Activated CD8-positive, alpha-beta memory T cell treated with anti-CD3 and anti-CD28 coated beads, Interleukin-2, amount 10 ng/mL, durations not matched to agents 7 days and 5 days (primary cell): Measurements from ENCODE around the gene DHRS12. TPM values are rescaled to one million over a fixed set of nuclear protein-coding genes. Genes with fewer than 3 reads are reported as not detected.

Experiments used
- ATAC-seq: fragments of 150-1000 bp; cut with Tn5 transposase; one replicate; pipeline ENCODE4 v1.10.0; 2021; ENCODE audit warnings: moderate library complexity
- CTCF ChIA-PET: fragments of 350-600 bp; sonication (Branson Sonifier 250); formaldehyde crosslinking; loops from one replicate; lab custom pipeline; 2021; ENCODE audit warnings: antibody characterized with exemption; lab: Charles Lee
- DNase-seq: peaks from one replicate; pipeline ENCODE4 v3.0.0-alpha.2; 2020
- H3K27ac Mint-ChIP-seq: one replicate; pipeline ENCODE4 v1.8.0; 2021; ENCODE audit warnings: mild to moderate bottlenecking, mixed read lengths
- H3K27me3 Mint-ChIP-seq: one replicate; pipeline ENCODE4 v1.8.0; 2021; ENCODE audit warnings: mixed read lengths
- H3K36me3 Mint-ChIP-seq: one replicate; pipeline ENCODE4 v1.8.0; 2021; ENCODE audit warnings: mild to moderate bottlenecking, mixed read lengths
- H3K4me1 Mint-ChIP-seq: one replicate; pipeline ENCODE4 v1.8.0; 2021; ENCODE audit warnings: mixed read lengths
- H3K4me3 Mint-ChIP-seq: one replicate; pipeline ENCODE4 v1.8.0; 2021; ENCODE audit warnings: mild to moderate bottlenecking, moderate library complexity, mixed read lengths
- H3K9me3 Mint-ChIP-seq: one replicate; pipeline ENCODE4 v1.8.0; 2022; ENCODE audit warnings: low read depth, mixed read lengths
- total RNA-seq, 2 experiments: library from RNA; stranded (reverse); gene quantifications; one replicate each; pipeline ENCODE4 v1.2.3, GENCODE V29; 2021

Gene DHRS12
- total RNA-seq, 2 experiments from 2014 or later, result 6.0 to 6.6 TPM

GRCh38 chr13:51730927-51731326, 73.0 kb downstream of the DHRS12 start:
- no peak for ATAC-seq
- no peaks in the 10 kb centered on the region for H3K9me3 Mint-ChIP-seq
- CTCF ChIA-PET, result no interaction called here

GRCh38 chr13:51729866-51730553, 74.0 kb downstream of the DHRS12 start:
- CTCF ChIA-PET, result no interaction called here
- Mint-ChIP-seq H3K27me3 (no peaks in the 10 kb centered on the region), H3K4me1 (peaks cover 8% of the 10 kb centered on the region), H3K36me3 (peaks cover 13% of the 10 kb centered on the region), H3K27ac (no peak overlapping the region), H3K4me3 (no peak overlapping the region), H3K9me3 (no peaks in the 10 kb centered on the region)
- DNase-seq, result peak; percentile 56
- ATAC-seq, result peak; percentile 48

More at GRCh38 chr13:51730927-51731326, 73.0 kb downstream of the DHRS12 start:
- Mint-ChIP-seq H3K27ac (no peak overlapping the region), H3K4me1 (peaks cover 8% of the 10 kb centered on the region), H3K36me3 (peaks cover 12% of the 10 kb centered on the region), H3K4me3 (no peak overlapping the region), H3K27me3 (no peaks in the 10 kb centered on the region)
- no peak for DNase-seq

GRCh38 chr13:51728972-51729371, 75.0 kb downstream of the DHRS12 start:
- H3K27ac Mint-ChIP-seq, result no peak overlapping the region
- peaks cover 8% of the 10 kb centered on the region for H3K4me1 Mint-ChIP-seq
- peaks cover 13% of the 10 kb centered on the region for H3K36me3 Mint-ChIP-seq
- H3K4me3 Mint-ChIP-seq, result no peak overlapping the region
- CTCF ChIA-PET, result interaction anchor here (1.3 kb wide), 1 partner anchor 69 kb away, joined by 7 read pairs; no protein-coding TSS in a partner anchor
- no peaks in the 10 kb centered on the region for H3K9me3 Mint-ChIP-seq
- no peaks in the 10 kb centered on the region for H3K27me3 Mint-ChIP-seq
- ATAC-seq (peak; percentile 47), DNase-seq (no peak)

GRCh38 chr13:51728275-51728673, 75.7 kb downstream of the DHRS12 start:
- peaks cover 13% of the 10 kb centered on the region for H3K36me3 Mint-ChIP-seq
- H3K4me3 Mint-ChIP-seq, result no peak overlapping the region
- H3K4me1 Mint-ChIP-seq, result peaks cover 8% of the 10 kb centered on the region
- DNase-seq, result no peak
- no peaks in the 10 kb centered on the region for H3K27me3 Mint-ChIP-seq
- CTCF ChIA-PET, result interaction anchor here (1.3 kb wide), 1 partner anchor 69 kb away, joined by 7 read pairs; no protein-coding TSS in a partner anchor
- ATAC-seq, result no peak
- no peak overlapping the region for H3K27ac Mint-ChIP-seq
- H3K9me3 Mint-ChIP-seq, result no peaks in the 10 kb centered on the region

GRCh38 chr13:51727634-51728274, 76.2 kb downstream of the DHRS12 start:
- CTCF ChIA-PET, result interaction anchor here (1.3 kb wide), 1 partner anchor 70 kb away, joined by 7 read pairs; no protein-coding TSS in a partner anchor
- no peak overlapping the region for H3K4me3 Mint-ChIP-seq
- H3K9me3 Mint-ChIP-seq, result no peaks in the 10 kb centered on the region
- H3K27me3 Mint-ChIP-seq, result no peaks in the 10 kb centered on the region
- no peak overlapping the region for H3K27ac Mint-ChIP-seq
- ATAC-seq (no peak), DNase-seq (no peak)
- peaks cover 13% of the 10 kb centered on the region for H3K36me3 Mint-ChIP-seq
- peaks cover 8% of the 10 kb centered on the region for H3K4me1 Mint-ChIP-seq

- Mint-ChIP-seq H3K36me3 (peaks cover 9% of the 10 kb centered on the region), H3K4me3 (no peak overlapping the region), H3K9me3 (no peaks in the 10 kb centered on the region), H3K27ac (no peak overlapping the region), H3K4me1 (peaks cover 7% of the 10 kb centered on the region), H3K27me3 (no peaks in the 10 kb centered on the region)
- CTCF ChIA-PET, result no interaction called here
- DNase-seq, result no peak
- no peak for ATAC-seq
Observed at GRCh38 chr13:51726446-51727193, 77.3 kb downstream of the DHRS12 start.

GRCh38 chr13:51724721-51725120, 79.2 kb downstream of the DHRS12 start:
- ATAC-seq (no peak), DNase-seq (no peak)
- H3K36me3 Mint-ChIP-seq, result peaks cover 7% of the 10 kb centered on the region
- H3K4me3 Mint-ChIP-seq, result no peak overlapping the region
- H3K27me3 Mint-ChIP-seq, result no peaks in the 10 kb centered on the region
- no peaks in the 10 kb centered on the region for H3K9me3 Mint-ChIP-seq
- CTCF ChIA-PET, result interaction anchor here (0.7 kb wide), 1 partner anchor 33 kb away, joined by 3 read pairs; no protein-coding TSS in a partner anchor
- peaks cover 4% of the 10 kb centered on the region for H3K4me1 Mint-ChIP-seq
- no peak overlapping the region for H3K27ac Mint-ChIP-seq

GRCh38 chr13:51723529-51723928, 80.4 kb downstream of the DHRS12 start:
- CTCF ChIA-PET, result no interaction called here
- Mint-ChIP-seq H3K36me3 (peaks cover 7% of the 10 kb centered on the region), H3K9me3 (no peaks in the 10 kb centered on the region), H3K27me3 (no peaks in the 10 kb centered on the region), H3K27ac (no peak overlapping the region), H3K4me1 (peaks cover 4% of the 10 kb centered on the region), H3K4me3 (no peak overlapping the region)
- ATAC-seq (no peak), DNase-seq (no peak)

- CTCF ChIA-PET, result no interaction called here
- Mint-ChIP-seq H3K36me3 (peaks cover 2% of the 10 kb centered on the region), H3K27ac (no peak overlapping the region), H3K4me1 (no peaks in the 10 kb centered on the region), H3K9me3 (no peaks in the 10 kb centered on the region), H3K27me3 (no peaks in the 10 kb centered on the region), H3K4me3 (no peak overlapping the region)
- ATAC-seq (no peak), DNase-seq (no peak)
Observed at GRCh38 chr13:51721496-51721895, 82.5 kb downstream of the DHRS12 start.

- Mint-ChIP-seq H3K4me3 (no peak overlapping the region), H3K4me1 (no peaks in the 10 kb centered on the region), H3K27ac (no peak overlapping the region), H3K9me3 (no peaks in the 10 kb centered on the region), H3K36me3 (no peaks in the 10 kb centered on the region), H3K27me3 (no peaks in the 10 kb centered on the region)
- CTCF ChIA-PET, result no interaction called here
- DNase-seq (no peak), ATAC-seq (no peak)
Observed at GRCh38 chr13:51719394-51719793, 84.6 kb downstream of the DHRS12 start.

Other genes starting within 250 kb of the DHRS12 start
- 10 to 100 TPM in 1 of 2 experiments, 1 to 10 TPM in 1; 9.1 to 11.9 TPM for gene WDFY2, start 219.7 kb downstream of the DHRS12 start, total RNA-seq
- under 1 TPM; 0.09 TPM for gene TMEM272, start 41.0 kb upstream of the DHRS12 start, total RNA-seq
- gene CCDC70, start 57.8 kb upstream of the DHRS12 start, total RNA-seq, result not detected
- gene ATP7B, start 207.3 kb upstream of the DHRS12 start, total RNA-seq, result under 1 TPM; 0.38 to 0.80 TPM
- gene ALG11, start 208.2 kb upstream of the DHRS12 start, total RNA-seq, result 10 to 100 TPM; 23.9 to 28.9 TPM
- gene UTP14C, start 220.5 kb upstream of the DHRS12 start, total RNA-seq, result 10 to 100 TPM in 1 of 2 experiments, 1 to 10 TPM in 1; 8.7 to 11.5 TPM